Fibroblast of skin of left biceps (primary cell): Measurements from ENCODE around the gene NXF1.
A peak's percentile ranks its signal among the peaks of the same experiment; 100 is the strongest.
"Not testable (repeated sequence)": the region's sequence is repeated elsewhere in the genome, so short reads cannot be mapped to it uniquely, and the experiment has no call there.

Experiments
- DNase-seq, 2 experiments: peaks; one replicate each; pipeline ENCODE4 v3.0.0-alpha.2; 2013; ENCODE audit warnings: low read depth in 2 of 2

NXF1 gene

DNA sequence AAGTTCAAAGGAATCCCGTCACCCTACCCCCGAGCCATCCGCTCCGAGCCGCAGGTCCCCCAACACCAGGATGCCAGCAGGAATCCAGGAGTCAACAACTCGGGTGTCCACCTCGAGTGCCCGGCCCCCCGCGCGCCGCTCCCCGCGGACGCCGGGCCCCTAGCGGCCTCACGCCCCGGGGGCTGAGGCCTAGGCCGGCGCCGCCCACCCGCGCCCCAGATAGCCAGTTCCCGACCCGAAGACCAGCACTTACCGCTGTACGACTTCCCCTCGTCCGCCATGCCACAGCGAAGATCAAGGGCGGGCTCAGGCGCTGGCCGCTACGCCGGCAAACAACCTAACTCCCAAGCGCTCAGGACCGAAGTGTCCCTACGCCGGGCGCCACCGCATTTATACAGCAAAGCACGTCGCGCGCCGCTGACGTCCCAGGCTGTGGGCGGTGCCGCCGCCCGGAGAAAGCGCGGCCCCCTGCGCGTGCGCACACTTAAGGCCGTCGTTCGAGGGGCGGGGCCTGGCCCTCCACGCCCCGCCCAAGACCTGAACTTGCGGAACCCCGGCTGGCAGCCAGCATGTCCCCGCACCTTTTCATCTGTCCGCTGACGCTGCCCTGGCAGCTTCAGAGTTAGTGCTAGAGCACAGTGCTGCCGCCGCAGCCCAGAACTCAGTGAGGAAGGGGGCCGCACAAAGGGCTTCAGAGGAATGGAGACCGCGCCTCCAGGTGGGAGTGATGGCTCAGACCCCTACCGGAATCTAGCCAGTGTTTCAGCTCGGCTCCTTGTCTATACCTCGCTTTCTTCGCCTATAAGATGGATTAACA, at the start of gene NXF1:
Gene NXF1, minus strand, starts transcription at position 365 of the 817 bp plus-strand sequence. Its CDS starts 84 bp downstream, at position 281.
- peak; percentile 81 to 82 for DNase-seq

DNA sequence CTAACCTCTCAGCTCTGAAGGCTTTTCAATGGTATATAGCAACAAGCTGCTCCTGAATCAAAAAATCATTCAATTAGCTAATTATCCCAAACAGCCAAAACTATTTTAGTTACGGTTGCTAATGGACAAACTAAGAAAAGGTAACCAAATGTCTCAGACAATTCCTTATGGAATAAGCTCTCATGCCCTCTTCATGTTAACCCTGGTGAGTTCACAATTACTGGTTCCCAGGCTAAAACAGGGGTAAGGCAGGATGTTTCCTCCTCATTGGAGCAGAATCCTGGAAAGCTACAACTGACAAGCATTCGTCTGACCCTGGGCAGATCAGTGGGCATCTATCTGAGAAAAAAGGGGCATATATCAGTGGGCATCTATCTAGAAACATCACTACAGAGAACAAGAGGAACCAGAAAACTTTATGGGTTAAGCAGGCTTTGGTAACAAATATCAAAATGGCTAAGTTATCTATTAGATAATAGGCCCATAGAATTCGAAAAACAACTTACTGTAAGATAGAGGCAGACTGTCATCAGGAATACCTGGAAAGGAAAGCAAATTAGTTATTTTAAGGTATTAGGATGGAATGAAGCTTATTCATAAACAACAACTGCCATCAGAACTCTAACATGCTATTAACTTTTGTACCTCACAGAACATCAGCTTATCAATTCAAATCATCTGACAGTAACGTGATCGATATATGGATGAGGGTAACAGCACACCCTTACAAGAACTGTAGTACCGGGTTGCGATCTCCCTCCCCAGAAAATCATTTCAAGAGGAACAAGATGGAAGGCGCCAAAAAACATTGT, 49.0 kb upstream of the NXF1 start:
- no peak for DNase-seq

GRCh38 chr11:62853279-62853965, 48.2 kb upstream of the NXF1 start:
- no peak for DNase-seq

DNA sequence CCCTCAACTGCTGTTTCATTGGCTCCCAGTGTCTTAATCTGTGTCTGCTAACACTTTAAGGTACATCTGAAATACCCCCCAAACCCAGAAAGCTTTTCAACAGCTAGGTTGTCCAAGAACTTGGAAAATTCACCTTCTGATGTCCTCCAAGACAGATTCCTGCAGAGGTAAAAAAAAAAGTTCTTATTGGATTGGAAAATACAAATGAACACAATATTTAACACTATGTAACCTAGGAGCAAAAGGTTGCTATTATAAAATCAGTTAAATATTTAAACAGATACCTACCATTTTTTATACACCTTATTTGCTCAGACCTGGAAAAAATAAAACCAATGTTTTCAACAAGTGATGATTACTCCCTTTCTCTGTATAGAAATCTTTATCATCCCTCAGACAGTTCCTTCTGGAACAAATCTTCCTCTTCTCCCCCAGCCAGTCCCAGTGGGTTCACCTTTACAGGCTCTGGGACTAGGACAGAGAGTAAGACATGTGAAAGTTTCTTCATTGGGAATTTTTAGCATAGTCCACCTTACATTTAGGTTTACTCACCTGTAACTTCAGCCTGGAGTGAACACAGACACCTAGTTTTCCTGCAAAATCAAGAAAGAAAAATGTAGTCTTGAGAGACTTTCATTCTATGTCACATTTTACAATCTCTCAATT, 47.4 kb upstream of the NXF1 start:
- DNase-seq: no peak

DNA sequence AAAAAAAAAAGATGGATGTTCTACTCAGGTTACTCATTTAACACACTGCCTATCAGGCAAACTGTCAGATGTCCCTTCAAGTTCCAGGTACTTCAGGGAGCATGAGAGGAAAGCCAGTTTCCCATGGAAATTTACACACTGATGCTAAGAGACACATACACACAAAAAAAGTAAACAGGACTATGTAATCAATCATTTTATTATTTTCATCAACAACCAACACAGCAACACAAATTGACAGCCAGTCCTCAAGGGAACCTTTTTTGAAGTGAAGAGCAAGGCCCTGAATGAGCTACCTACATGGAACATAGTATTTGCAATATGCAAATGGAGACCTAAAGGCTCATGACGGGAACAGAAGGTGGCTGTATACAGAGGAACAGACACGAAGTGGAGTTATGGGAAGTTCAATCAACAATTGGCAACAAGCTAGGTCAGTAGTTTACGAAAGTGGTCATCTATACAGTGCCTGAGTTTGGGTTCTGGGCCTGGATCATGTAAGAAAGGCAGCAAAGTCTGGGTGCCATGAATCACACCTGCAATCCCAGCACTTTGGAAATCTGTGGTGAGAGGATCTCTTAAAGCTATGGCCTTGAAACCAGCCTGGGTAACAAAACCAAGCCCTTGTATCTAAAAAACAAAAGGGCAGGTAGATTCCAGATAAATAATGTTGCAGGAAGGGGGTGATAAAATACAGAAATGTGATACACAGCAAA, 46.7 kb upstream of the NXF1 start:
- DNase-seq: no peak

DNA sequence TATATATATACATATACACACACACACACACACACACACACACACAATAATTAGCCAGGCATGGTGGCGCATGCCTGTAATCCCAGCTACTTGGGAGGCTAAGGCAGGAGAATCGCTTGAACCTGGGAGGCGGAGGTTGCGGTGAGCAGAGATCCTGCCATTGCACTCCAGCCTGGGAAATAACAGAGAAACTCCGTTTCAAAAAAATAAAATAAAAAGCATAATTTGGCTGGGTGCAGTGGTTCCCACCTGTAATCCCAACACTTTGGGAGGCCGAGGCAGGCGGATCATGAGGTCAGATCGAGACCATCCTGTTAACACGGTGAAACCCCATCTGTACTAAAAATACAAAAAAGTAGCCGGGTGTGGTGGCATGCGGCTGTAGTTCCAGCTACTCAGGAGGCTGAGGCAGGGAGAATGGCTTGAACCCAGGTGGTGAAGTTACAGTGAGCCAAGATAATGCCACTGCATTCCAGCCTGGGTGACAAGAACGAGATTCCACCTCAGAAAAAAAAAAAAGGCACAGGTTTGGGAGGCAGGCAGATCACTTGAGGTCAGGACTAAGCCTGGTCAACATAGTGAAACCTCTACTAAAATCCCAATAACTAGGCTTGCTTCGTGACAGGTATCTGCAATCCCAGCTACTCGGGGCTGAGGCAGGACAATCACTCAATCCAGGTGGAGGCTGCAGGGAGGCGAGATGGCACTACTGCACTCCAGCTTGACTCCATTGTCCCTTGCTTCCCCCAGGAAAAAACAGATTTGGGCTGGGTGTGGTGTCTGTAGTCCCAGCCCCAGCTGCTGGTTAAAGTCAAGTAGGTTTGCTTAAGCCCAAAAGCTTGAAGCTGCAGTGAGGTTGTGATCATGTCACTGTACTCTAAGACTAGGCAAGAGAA, 45.9 kb upstream of the NXF1 start:
- no peak for DNase-seq

- no peak for DNase-seq
Observed at GRCh38 chr11:62847767-62848314, 42.6 kb upstream of the NXF1 start.

DNA sequence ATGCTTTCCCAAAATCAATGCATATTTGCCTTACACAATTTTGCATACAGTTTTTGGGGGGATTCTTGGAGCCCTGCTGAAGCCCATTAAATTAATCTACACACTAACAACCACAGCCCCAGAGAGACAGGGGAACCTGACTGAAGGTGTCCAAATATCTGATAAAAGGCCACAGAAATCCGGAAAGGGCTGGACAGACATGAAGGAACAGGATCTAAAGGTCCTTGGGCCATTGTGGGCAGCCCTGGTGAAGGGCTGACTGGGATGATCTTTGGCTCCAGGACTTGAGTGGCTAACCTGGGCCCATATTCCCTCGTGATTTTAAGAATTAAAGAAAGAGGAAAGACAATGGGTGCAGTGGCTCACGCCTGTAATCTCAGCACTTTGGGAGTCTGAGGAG, 40.9 kb upstream of the NXF1 start:
- DNase-seq: no peak

DNA sequence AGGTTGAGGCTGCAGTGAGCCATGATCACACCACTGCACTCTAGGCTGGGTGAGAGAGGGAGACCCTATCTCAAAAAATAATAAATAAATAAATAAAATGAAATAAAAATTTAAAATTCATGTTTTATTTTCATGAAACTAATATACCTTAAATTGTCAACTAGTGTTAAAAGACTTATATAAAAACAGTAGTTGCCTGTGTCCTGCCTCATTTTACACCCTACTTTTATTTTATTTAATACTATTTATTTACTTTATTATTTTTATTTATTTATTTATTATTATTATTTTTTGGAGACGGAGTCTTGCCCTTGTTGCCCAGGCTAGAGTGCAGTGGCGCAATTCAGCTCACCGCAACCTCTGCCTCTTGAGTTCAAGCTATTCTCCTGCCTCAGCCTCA, 38.9 kb upstream of the NXF1 start:
- no peak for DNase-seq

DNA sequence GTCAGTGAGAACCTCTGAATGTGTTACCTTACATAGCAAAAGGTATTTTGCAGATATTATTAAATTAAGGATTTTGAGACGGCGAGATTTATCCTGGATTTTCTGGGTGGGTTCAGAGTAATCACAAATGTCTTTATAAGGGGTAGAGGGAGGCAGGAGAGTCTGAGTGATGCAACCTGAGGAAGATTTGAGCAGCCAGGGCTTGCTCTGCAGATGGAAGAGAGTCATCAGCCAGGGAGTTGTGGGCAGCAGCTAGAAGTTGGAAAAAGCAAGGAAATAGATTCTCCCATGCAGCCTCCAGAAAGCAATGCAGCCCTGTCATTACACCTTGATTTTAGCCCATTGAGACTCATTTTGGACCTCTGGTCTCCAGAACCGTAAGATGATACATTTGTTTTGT, 38.2 kb upstream of the NXF1 start:
- DNase-seq: no peak

DNA sequence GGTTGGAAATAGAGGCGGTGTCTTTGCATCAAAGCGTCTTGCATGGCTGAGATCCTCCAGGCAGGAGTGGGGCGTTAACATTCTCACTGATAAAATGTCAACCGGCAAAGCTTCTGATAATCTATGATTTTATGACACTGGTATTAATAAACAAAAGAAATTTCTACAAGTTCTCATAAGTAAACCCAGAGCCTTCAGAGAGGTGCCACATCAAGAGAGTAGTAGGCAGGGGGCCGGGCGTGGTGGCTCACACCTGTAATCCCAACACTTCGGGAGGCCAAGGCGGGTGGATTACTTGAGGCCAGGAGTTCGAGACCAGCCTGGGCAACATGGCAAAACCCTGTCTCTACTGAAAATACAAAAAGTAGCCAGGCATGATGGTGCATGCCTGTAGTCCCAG, 37.7 kb upstream of the NXF1 start:
- not testable (repeated sequence) for DNase-seq

DNA sequence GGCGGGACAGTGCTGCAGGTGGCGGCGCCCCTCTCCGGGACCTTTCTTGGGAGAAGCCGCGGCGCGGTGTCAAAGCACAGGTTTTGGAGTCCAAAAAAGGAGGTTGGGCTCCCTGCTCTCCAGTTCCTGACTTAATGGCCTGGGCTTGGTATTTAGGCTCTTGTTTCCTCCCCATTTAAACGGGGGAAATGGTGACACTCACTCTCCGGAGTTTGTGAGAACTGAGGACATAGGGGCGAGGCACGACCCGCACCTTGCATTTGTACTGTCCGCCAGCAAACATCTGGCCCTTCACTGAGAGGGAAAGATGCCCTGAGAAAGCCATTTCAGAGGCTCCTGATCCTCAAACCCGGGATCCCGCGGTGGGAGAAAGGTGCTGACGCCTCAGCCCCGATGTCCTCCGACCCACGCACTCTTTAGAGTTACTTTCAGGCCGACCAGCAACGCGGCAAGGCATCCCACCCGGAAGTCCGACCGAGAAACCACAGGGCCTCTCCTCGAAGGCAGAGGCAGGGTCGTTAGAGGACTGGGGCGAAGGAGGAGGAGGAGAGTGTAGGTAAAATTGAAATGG, 37.0 kb upstream of the NXF1 start:
- no peak for DNase-seq

GRCh38 chr11:62841361-62842170, 36.3 kb upstream of the NXF1 start:
- peak; percentile 100 for DNase-seq

- peak; percentile 60 to 63 for DNase-seq
Observed at GRCh38 chr11:62840721-62841360, 35.6 kb upstream of the NXF1 start.

DNA sequence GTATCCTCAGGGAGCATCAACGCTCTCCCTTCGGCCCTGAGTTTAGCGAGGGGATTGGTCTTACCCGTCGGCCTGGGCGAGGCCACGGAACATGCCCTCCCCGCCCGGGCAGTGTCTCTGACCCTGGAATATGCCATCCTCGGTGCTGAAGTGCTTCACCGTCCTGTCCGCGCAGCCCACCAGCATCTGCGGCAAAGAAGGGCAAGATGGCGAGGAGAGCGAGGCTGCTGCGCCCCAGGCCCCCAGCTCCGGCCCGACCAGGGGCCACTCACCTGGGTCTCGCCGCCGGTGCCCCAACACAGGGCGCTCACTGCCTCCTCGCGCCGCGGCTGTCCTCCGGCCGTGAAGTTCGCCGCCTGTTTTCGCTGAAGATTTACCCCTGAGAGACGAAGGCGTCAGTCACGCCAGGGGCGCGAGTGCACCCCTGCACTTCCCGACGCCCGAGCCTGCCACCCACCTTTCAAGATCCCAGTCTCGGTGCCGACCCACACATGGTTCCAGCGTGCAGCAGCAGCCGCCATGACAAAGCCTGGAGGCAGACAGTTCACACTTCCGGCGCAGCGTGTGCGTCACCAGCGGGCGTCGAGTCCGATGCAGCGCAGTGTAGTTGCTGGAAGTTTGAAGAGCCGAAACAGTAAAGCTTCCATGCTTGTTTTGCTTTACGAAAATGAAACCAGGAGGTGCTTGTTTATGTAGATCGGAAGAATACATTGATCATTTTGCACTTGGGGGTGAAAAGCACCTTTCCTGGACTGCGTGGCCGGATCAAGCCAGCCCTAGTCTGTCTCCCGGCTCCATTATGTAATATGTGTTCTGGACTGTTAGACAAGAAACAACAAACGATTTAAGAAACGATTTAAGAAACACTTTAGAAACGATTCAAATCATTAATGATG, 34.1 kb upstream of the NXF1 start, which contains the start of gene WDR74:
Gene WDR74, minus strand, starts transcription at position 541 of the 896 bp plus-strand sequence. Its CDS starts 20 bp downstream, at position 521.
- peak; percentile 67 to 73 for DNase-seq

- DNase-seq: no peak
Observed at GRCh38 chr11:62835336-62835735, 30.1 kb upstream of the NXF1 start.
